ENCODE data around the gene INPP5J.
"Not testable (repeated sequence)": the region's sequence is repeated elsewhere in the genome, so short reads cannot be mapped to it uniquely, and the experiment has no call there.

GRCh38 chr22:31097539-31097938 lies 25.2 kb upstream of the INPP5J start:
- not testable (repeated sequence) for TF ChIP-seq CTCF (optimal IDR thresholded peaks at IDR 0.05 in 1 of 3, IDR thresholded peaks at IDR 0.05 in 1 of 3, conservative IDR thresholded peaks at IDR 0.05 in 1 of 3; ENCODE audit: extremely low read depth in 1 of 3, insufficient read depth in 2 of 3, low read length in 3 of 3); EZH2 (IDR thresholded peaks at IDR 0.05; ENCODE audit: low read length)

Data from keratinocyte (primary cell).